Liver (tissue), 9 donors: ENCODE data around the gene AP5M1. TPM values are rescaled to one million over a fixed set of nuclear protein-coding genes. Genes with fewer than 3 reads are reported as not detected.

Experiments used
- DNase-seq: peaks from one replicate; pipeline ENCODE4 v3.0.0-alpha.2; 2017; ENCODE audit warnings: low spot score
- H3K27ac ChIP-seq, 2 donors: one replicate each; pipeline ENCODE4 v1.7.0; 2013; ENCODE audit warnings: inconsistent platforms in 2 of 2, low read length in 2 of 2, control low read depth in 1 of 2, low read depth in 1 of 2, mild to moderate bottlenecking in 1 of 2
- H3K27me3 ChIP-seq, 4 donors: one replicate each; pipeline versions ENCODE4 v1.6.1 to v1.7.0; 2013; ENCODE audit warnings: low read length in 3 of 4, inconsistent platforms in 1 of 4, mild to moderate bottlenecking in 1 of 4, moderate library complexity in 1 of 4; ENCODE audit not compliant: control insufficient read depth in 4 of 4, insufficient read depth in 4 of 4
- H3K36me3 ChIP-seq, 4 donors: one replicate each; pipeline versions ENCODE4 v1.6.1 to v1.7.0; 2013; ENCODE audit warnings: low read length in 3 of 4, mild to moderate bottlenecking in 3 of 4, low read depth in 1 of 4, moderate library complexity in 1 of 4; ENCODE audit not compliant: control insufficient read depth in 4 of 4, insufficient read depth in 3 of 4
- H3K4me1 ChIP-seq, 4 donors: one replicate each; pipeline versions ENCODE4 v1.6.1 to v1.7.0; 2013; ENCODE audit warnings: low read length in 3 of 4, mild to moderate bottlenecking in 3 of 4, moderate library complexity in 1 of 4; ENCODE audit not compliant: control insufficient read depth in 4 of 4, insufficient read depth in 4 of 4
- H3K4me3 ChIP-seq, 3 donors: one replicate each; pipeline versions ENCODE4 v1.6.1 to v1.7.0; 2013; ENCODE audit warnings: low read length in 3 of 3, control low read depth in 1 of 3, low read depth in 1 of 3, mild to moderate bottlenecking in 1 of 3
- H3K9ac ChIP-seq, 2 donors: one replicate each; pipeline ENCODE4 v1.7.0; 2013; ENCODE audit warnings: low read length in 2 of 2, mild to moderate bottlenecking in 2 of 2, moderate library complexity in 2 of 2, control low read depth in 1 of 2, low read depth in 1 of 2
- H3K9me3 ChIP-seq, 4 donors: one replicate each; pipeline versions ENCODE4 v1.6.1 to v1.7.0; 2013; ENCODE audit warnings: low read length in 3 of 4; ENCODE audit not compliant: control insufficient read depth in 4 of 4
- ATF3 ChIP-seq: IDR thresholded peaks from 2 replicates; pipeline ENCODE4 v1.6.1; 2016; ENCODE audit warnings: antibody characterized with exemption
- CTCF ChIP-seq: fragments of 150-350 bp; IDR thresholded peaks from 2 replicates; pipeline ENCODE4 v1.5.1; 2017; ENCODE audit warnings: improper control_type of control experiment, low read depth, low read length; ENCODE audit not compliant: missing input control
- EGR1 ChIP-seq, 2 donors: IDR thresholded peaks; 2 replicates each; pipeline ENCODE4 v1.6.1; 2016 to 2018; ENCODE audit warnings: antibody characterized with exemption in 2 of 2, low read depth in 2 of 2
- FOXA1 ChIP-seq: IDR thresholded peaks from 2 replicates; pipeline ENCODE4 v1.6.1; 2016; ENCODE audit warnings: antibody characterized with exemption
- FOXA2 ChIP-seq: IDR thresholded peaks from 2 replicates; pipeline ENCODE4 v1.6.1; 2016; ENCODE audit warnings: antibody characterized with exemption
- GABPA ChIP-seq, 2 donors: IDR thresholded peaks in 1 of 2; conservative IDR thresholded peaks in 1 of 2; 2 replicates each; pipeline ENCODE4 v1.6.1; 2016; ENCODE audit warnings: antibody characterized with exemption in 2 of 2, mild to moderate bottlenecking in 1 of 2, moderate library complexity in 1 of 2
- HNF4A ChIP-seq, 2 donors: conservative IDR thresholded peaks; 2 replicates each; pipeline ENCODE4 v1.6.1; 2016; ENCODE audit warnings: antibody characterized with exemption in 2 of 2, mild to moderate bottlenecking in 2 of 2
- HNF4G ChIP-seq: IDR thresholded peaks from 2 replicates; pipeline ENCODE4 v1.6.1; 2016; ENCODE audit warnings: antibody characterized with exemption
- JUND ChIP-seq, 2 donors: IDR thresholded peaks; 2 replicates each; pipeline ENCODE4 v1.6.1; 2016; ENCODE audit warnings: antibody characterized with exemption in 2 of 2
- MAX ChIP-seq: IDR thresholded peaks from 2 replicates; pipeline ENCODE4 v1.6.1; 2016; ENCODE audit warnings: antibody characterized with exemption
- NR2F2 ChIP-seq: IDR thresholded peaks from 2 replicates; pipeline ENCODE4 v1.6.1; 2016; ENCODE audit warnings: antibody characterized with exemption
- RAD21 ChIP-seq, 2 donors: IDR thresholded peaks; 2 replicates each; pipeline ENCODE4 v1.6.1; 2016; ENCODE audit warnings: antibody characterized with exemption in 2 of 2, mild to moderate bottlenecking in 2 of 2
- REST ChIP-seq: IDR thresholded peaks from 2 replicates; pipeline ENCODE4 v1.6.1; 2016; ENCODE audit warnings: antibody characterized with exemption, mild to moderate bottlenecking
- RXRA ChIP-seq, 2 donors: IDR thresholded peaks; 2 replicates each; pipeline ENCODE4 v1.6.1; 2017 to 2018; ENCODE audit warnings: antibody characterized with exemption in 2 of 2, mild to moderate bottlenecking in 1 of 2
- SP1 ChIP-seq: IDR thresholded peaks from 2 replicates; pipeline ENCODE4 v1.6.1; 2018; ENCODE audit warnings: antibody characterized with exemption, mild to moderate bottlenecking
- TAF1 ChIP-seq: conservative IDR thresholded peaks from 2 replicates; pipeline ENCODE4 v1.6.1; 2016; ENCODE audit warnings: antibody characterized with exemption, mild to moderate bottlenecking
- ZBTB33 ChIP-seq: IDR thresholded peaks from 2 replicates; pipeline ENCODE4 v1.6.1; 2016; ENCODE audit warnings: antibody characterized with exemption
- WGBS: extraction: QIAGEN DNeasy Blood & Tissue Kit; methylation state at CpG from one replicate; pipeline ENCODE4 v1.1.7; 2013; 5-methylcytosine and 5-hydroxymethylcytosine counted together
- polyA plus RNA-seq, 2 donors: library from polyadenylated mRNA; stranded (reverse) in 1 of 2; unstranded in 1 of 2; fragments of 200-250 nt in 1 of 2; fragments of >200 nt in 1 of 2; fragmentation: Nextera tagmentation in 1 of 2; extraction: Ambion mirVana in 1 of 2; gene quantifications; one replicate each; pipeline versions ENCODE4 v1.2.1 to v1.2.3, GENCODE V29; 2013 to 2015
- total RNA-seq, 2 donors: library from RNA; depleted of rRNA; stranded (reverse); fragments of >200 nt; gene quantifications; one replicate each; pipeline ENCODE4 v1.2.3, GENCODE V29; 2014
- donor health status: healthy.
- donor health status: healthy.
- donor health status: healthy.
- donor health status: healthy.
- donor health status: healthy.

Gene AP5M1
- total and polyA plus RNA-seq, 4 donors = 11.8 to 17.5 (median 14.5) TPM

GRCh38 chr14:57323721-57324120 lies 55.0 kb downstream of the AP5M1 start:
- TF ChIP-seq TAF1 (no peak), RAD21 (IDR thresholded peaks at IDR 0.05) (no peak), FOXA2 (no peak), ATF3 (no peak), RXRA (IDR thresholded peaks at IDR 0.05) (no peak), REST (no peak), MAX (no peak), GABPA (IDR thresholded peaks at IDR 0.05 in 1 of 2, conservative IDR thresholded peaks at IDR 0.05 in 1 of 2) (no peak), CTCF (no peak), ZBTB33 (no peak), HNF4A (conservative IDR thresholded peaks at IDR 0.05) (no peak), JUND (IDR thresholded peaks at IDR 0.05) (no peak), HNF4G (no peak), SP1 (no peak), FOXA1 (no peak), NR2F2 (no peak), EGR1 (IDR thresholded peaks at IDR 0.05; ENCODE audit: low read depth in 2 of 2) (no peak)
- Histone ChIP-seq H3K36me3 (no peaks in the 10 kb centered on the region), H3K9me3 (no peaks in the 10 kb centered on the region), H3K27me3 (no peaks in the 10 kb centered on the region), H3K4me3 (no peak overlapping the region), H3K27ac (no peak overlapping the region), H3K4me1 (no peaks in the 10 kb centered on the region), H3K9ac (no peak overlapping the region)
- 96% methylated on average over 3 of the region's 3 CpGs for WGBS
- DNase-seq = no peak

- H3K9me3 ChIP-seq = no peaks in the 10 kb centered on the region
- H3K27ac ChIP-seq = no peak overlapping the region
- no peaks in the 10 kb centered on the region for H3K27me3 ChIP-seq
- DNase-seq = no peak
- 90% methylated on average over 7 of the region's 7 CpGs for WGBS
- H3K36me3 ChIP-seq = no peaks in the 10 kb centered on the region
- H3K9ac ChIP-seq = no peak overlapping the region
- no peak overlapping the region for H3K4me3 ChIP-seq
- no peaks in the 10 kb centered on the region for H3K4me1 ChIP-seq
- no peak for TF ChIP-seq SP1
- TF ChIP-seq ZBTB33 = no peak
- no peak for TF ChIP-seq REST
- no peak for TF ChIP-seq JUND (IDR thresholded peaks at IDR 0.05)
- no peak for TF ChIP-seq CTCF
- TF ChIP-seq RXRA (IDR thresholded peaks at IDR 0.05) = no peak
Measured at GRCh38 chr14:57326253-57326652, 57.5 kb downstream of the AP5M1 start.
